Loucy (cell line): Measurements from ENCODE around the gene SCARF2.

Source experiments
- CTCF ChIP-seq: fragments of 200-600 bp; sonication (generic); conservative IDR thresholded peaks from 2 replicates; pipeline ENCODE4 v1.5.1; 2014; ENCODE audit warnings: mild to moderate bottlenecking, antibody characterized with exemption, low read length
- EZH2phosphoT487 ChIP-seq: fragments of 200-600 bp; IDR thresholded peaks from 2 replicates; pipeline ENCODE4 v1.6.1; 2018; ENCODE audit warnings: antibody characterized with exemption, mild to moderate bottlenecking, moderate library complexity, borderline replicate concordance

GRCh38 chr22:20396639-20397038, 41.0 kb downstream of the SCARF2 start:
- TF ChIP-seq CTCF (no peak), EZH2phosphoT487 (no peak)
